K562 (cell line): ENCODE data around the gene GPATCH4. TPM values are rescaled to one million over a fixed set of nuclear protein-coding genes. Genes with fewer than 3 reads are reported as not detected.

Experiments
- ATAC-seq: fragments of 200-7000 bp; cut with Tn5 transposase; 3 replicates; pipeline ENCODE4 v1.9.1; 2020; ENCODE audit warnings: moderate library complexity
- BruUV-seq: library from RNA; stranded (reverse); fragments of 400-500 nt; replicated peaks from 2 replicates; lab custom pipeline; 2021; lab: Mats Ljungman, UMichigan
- CTCF ChIA-PET: fragments of 300-600 bp; formaldehyde crosslinking; extraction: SDS; loops from one replicate; lab custom pipeline; 2021; ENCODE audit warnings: low intra/inter-chr PET ratio; lab: Yijun Ruan, JAX
- POLR2A ChIA-PET: fragments of 300-600, 350-650 bp; sonication (Branson Sonifier 250); formaldehyde crosslinking; extraction: SDS; loops from one replicate; lab custom pipeline; 2021; ENCODE audit warnings: antibody characterized with exemption, inconsistent platforms; lab: Yijun Ruan, JAX
- DNase-seq, 4 experiments: peaks; one replicate each; pipeline versions ENCODE4 v3.0.0 to v3.0.0-alpha.2; 2011 to 2018; ENCODE audit warnings: low spot score in 3 of 4, mixed read lengths in 3 of 4; ENCODE audit errors: extremely low read depth in 1 of 4
- FAIRE-seq: peaks from 2 replicates; lab custom pipeline; 2011; peaks lifted over from hg19 to GRCh38; lab: Jason Lieb, UNC
- H2AFZ ChIP-seq: 2 replicates; pipeline ENCODE4 v1.6.0; 2011; ENCODE audit warnings: low read depth, low read length, control low read depth, inconsistent platforms
- H3K27ac ChIP-seq: fragments of 200-600 bp; 3 replicates; pipeline ENCODE4 v1.8.0; 2011; ENCODE audit warnings: low read depth, mild to moderate bottlenecking, control low read depth, inconsistent platforms, low read length, moderate library complexity, mixed read lengths; ENCODE audit errors: extremely low read depth
- H3K27me3 ChIP-seq, 2 experiments: fragments of 300-600 bp in 1 of 2; 2 replicates in 1 of 2; 3 replicates in 1 of 2; pipeline versions ENCODE4 v1.6.0 to v1.8.0; 2011; ENCODE audit warnings: inconsistent platforms in 2 of 2, low read length in 2 of 2, mild to moderate bottlenecking in 1 of 2, mixed read lengths in 1 of 2, moderate library complexity in 1 of 2; ENCODE audit not compliant: control insufficient read depth in 2 of 2, insufficient read depth in 2 of 2
- H3K36me3 ChIP-seq: fragments of 300-600 bp; 3 replicates; pipeline ENCODE4 v1.8.0; 2011; ENCODE audit warnings: mild to moderate bottlenecking, low read length, inconsistent platforms; ENCODE audit not compliant: control insufficient read depth, insufficient read depth
- H3K4me1 ChIP-seq, 2 experiments: fragments of 200-600 bp in 1 of 2; replicated peaks in 1 of 2; 2 replicates in 1 of 2; 3 replicates in 1 of 2; pipeline versions ENCODE4 v1.5.1 to v1.8.0; 2011; ENCODE audit warnings: inconsistent platforms in 2 of 2, low read length in 2 of 2, mild to moderate bottlenecking in 1 of 2, mixed read lengths in 1 of 2, moderate library complexity in 1 of 2; ENCODE audit not compliant: control insufficient read depth in 2 of 2, insufficient read depth in 2 of 2
- H3K4me2 ChIP-seq: 2 replicates; pipeline ENCODE4 v1.6.1; 2011; ENCODE audit warnings: low read length, control low read depth, inconsistent platforms, mixed read lengths; ENCODE audit not compliant: insufficient read depth
- H3K4me3 ChIP-seq: fragments of 200-600 bp; sonication (generic), shearing (Covaris generic); 2 replicates; pipeline ENCODE4 v1.5.1; 2016; ENCODE audit warnings: control low read depth, inconsistent platforms
- H3K79me2 ChIP-seq: fragments of 200-600 bp; 3 replicates; pipeline ENCODE4 v1.8.0; 2011; ENCODE audit warnings: low read length, inconsistent platforms; ENCODE audit not compliant: control insufficient read depth, insufficient read depth
- H3K9ac ChIP-seq, 2 experiments: 2 replicates each; pipeline versions ENCODE4 v1.6.0 to v1.6.1; 2011; ENCODE audit warnings: low read depth in 2 of 2, low read length in 2 of 2, control low read depth in 1 of 2, inconsistent platforms in 1 of 2, mild to moderate bottlenecking in 1 of 2, mixed read lengths in 1 of 2; ENCODE audit not compliant: insufficient read depth in 1 of 2
- H3K9me1 ChIP-seq: one replicate; pipeline ENCODE4 v1.6.0; 2011; ENCODE audit warnings: inconsistent platforms, mild to moderate bottlenecking, low read length, moderate library complexity; ENCODE audit not compliant: control insufficient read depth, insufficient read depth
- H3K9me3 ChIP-seq: replicated peaks from 2 replicates; pipeline ENCODE4 v1.5.1; 2011; ENCODE audit warnings: low read depth, low read length, inconsistent platforms; ENCODE audit not compliant: control insufficient read depth, insufficient read depth
- H4K20me1 ChIP-seq: replicated peaks from 2 replicates; pipeline ENCODE4 v1.6.1; 2011; ENCODE audit warnings: low read length, inconsistent platforms, mixed read lengths; ENCODE audit not compliant: control insufficient read depth, insufficient read depth
- CBFA2T2 ChIP-seq: fragments of 450-650 bp; conservative IDR thresholded peaks from 2 replicates; pipeline ENCODE4 v1.6.1; 2017; ENCODE audit warnings: mild to moderate bottlenecking
- CBFA2T3 ChIP-seq: fragments of 450-650 bp; IDR thresholded peaks from 2 replicates; pipeline ENCODE4 v1.6.1; 2017
- GABPB2 ChIP-seq: fragments of 250-450 bp; sonication (Bioruptor Pico); conservative IDR thresholded peaks from 2 replicates; pipeline ENCODE4 v1.5.1; 2021; ENCODE audit warnings: mild to moderate bottlenecking
- HIVEP1 ChIP-seq: fragments of 250-450 bp; sonication (Bioruptor Pico); IDR thresholded peaks from 2 replicates; pipeline ENCODE4 v1.4.0; 2020; ENCODE audit warnings: mild to moderate bottlenecking
- JUN ChIP-seq, 2 experiments: sonication (generic) in 1 of 2; formaldehyde crosslinking in 1 of 2; IDR thresholded peaks; 2 replicates each; pipeline versions ENCODE4 v1.6.1 to v1.8.0; 2012 to 2022; ENCODE audit warnings: borderline replicate concordance in 2 of 2, mild to moderate bottlenecking in 2 of 2, improper control_type of control experiment in 1 of 2, low read depth in 1 of 2, low read length in 1 of 2, missing genetic modification reagents in 1 of 2
- NCOA6 ChIP-seq: fragments of 450-650 bp; IDR thresholded peaks from 2 replicates; pipeline ENCODE4 v1.6.1; 2017; ENCODE audit warnings: mild to moderate bottlenecking
- NR2C2 ChIP-seq, 2 experiments: fragments of 200-800 bp in 1 of 2; sonication (Bioruptor generic) in 1 of 2; sonication (generic) in 1 of 2; formaldehyde crosslinking in 1 of 2; IDR thresholded peaks; 2 replicates each; pipeline versions ENCODE4 v1.6.1 to v1.8.0; 2016 to 2022; ENCODE audit warnings: mild to moderate bottlenecking in 1 of 2, missing compliant biosample characterization in 1 of 2, missing genetic modification characterization in 1 of 2, missing genetic modification reagents in 1 of 2
- NR3C1 ChIP-seq: sonication (generic); formaldehyde crosslinking; IDR thresholded peaks from 2 replicates; pipeline ENCODE4 v1.8.1; 2022; ENCODE audit warnings: missing genetic modification reagents
- RBBP5 ChIP-seq: fragments of 200-600 bp; sonication (generic); IDR thresholded peaks from 2 replicates; pipeline ENCODE4 v1.6.1; 2012; ENCODE audit warnings: borderline replicate concordance, mild to moderate bottlenecking, low read length, control low read depth, inconsistent platforms; ENCODE audit not compliant: insufficient read depth, poor library complexity, severe bottlenecking
- RNF2 ChIP-seq: sonication (generic); IDR thresholded peaks from 2 replicates; pipeline ENCODE4 v1.6.1; 2016
- SMARCE1 ChIP-seq: fragments of 450-650 bp; IDR thresholded peaks from 2 replicates; pipeline ENCODE4 v1.7.1; 2016; ENCODE audit warnings: mild to moderate bottlenecking
- SRSF3 ChIP-seq: fragments of 200-400 bp; formaldehyde crosslinking; IDR thresholded peaks from 2 replicates; pipeline ENCODE4 v1.6.1; 2016; ENCODE audit warnings: mild to moderate bottlenecking, low read length, moderate library complexity; ENCODE audit not compliant: insufficient read depth
- TAF15 ChIP-seq: fragments of 200-400 bp; formaldehyde crosslinking; IDR thresholded peaks from 2 replicates; pipeline ENCODE4 v1.6.1; 2017; ENCODE audit warnings: mild to moderate bottlenecking, low read depth, low read length, moderate library complexity
- TEAD2 ChIP-seq: fragments of 450-650 bp; IDR thresholded peaks from 2 replicates; pipeline ENCODE4 v1.6.1; 2016; ENCODE audit warnings: missing genetic modification characterization, control low read depth, missing compliant biosample characterization
- WGBS: fragments of 100-300 bp; shearing (Covaris generic); methylation state at CpG from one replicate; pipeline ENCODE4 v1.1.6; 2016; ENCODE audit warnings: low coverage, mixed read lengths; ENCODE audit not compliant: insufficient coverage; ENCODE audit errors: missing lambda C conversion rate; 5-methylcytosine and 5-hydroxymethylcytosine counted together
- in situ Hi-C: fragments of 300-500 bp; cut with MboI; formaldehyde crosslinking; loops from 4 replicates; pipeline ENCODE4 v1.15.0; 2018; ENCODE audit warnings: inconsistent platforms, mixed read lengths
- intact Hi-C: fragments of 100-400 bp; cut with micrococcal nuclease; formaldehyde crosslinking; loops from 2 replicates; pipeline ENCODE4 v1.14.2; 2022
- polyA plus RNA-seq, 8 experiments: library from polyadenylated mRNA; depleted of rRNA in 4 of 8; stranded (reverse) in 5 of 8; unstranded in 3 of 8; fragments of >200 nt; fragmentation: Nextera tagmentation in 2 of 8; fragmentation: Illumina TruSeq in 1 of 8; extraction: Ambion mirVana in 2 of 8; extraction: Trizol in 1 of 8; gene quantifications; 2 replicates each; pipeline versions ENCODE4 v1.2.1 to v1.2.3, GENCODE V29; 2011 to 2014; ENCODE audit warnings: inconsistent platforms in 1 of 8, missing spikeins in 1 of 8
- total RNA-seq, 7 experiments: library from RNA; depleted of rRNA in 6 of 7; stranded (reverse); fragments of >200 nt in 6 of 7; fragmentation: Illumina TruSeq in 2 of 7; extraction: Trizol in 2 of 7; gene quantifications; 2 replicates each; pipeline versions ENCODE4 v1.2.1 to v1.2.3, GENCODE V29; 2011 to 2021; ENCODE audit warnings: low replicate concordance in 1 of 7
- TF ChIP-seq, protein P1 (sequence below): IDR thresholded peaks from 2 replicates; pipeline ENCODE4 v1.6.1; 2011; ENCODE audit warnings: borderline replicate concordance, low read depth, mild to moderate bottlenecking, moderate library complexity, low read length; ENCODE audit not compliant: insufficient read depth, poor library complexity, severe bottlenecking

GPATCH4 gene
- total and polyA plus RNA-seq, 9 of the 15 experiments (the other 6 are each of a cell fraction or from before 2014, with no cell fraction given) = 43.7 to 105 (median 76.5) TPM

DNA sequence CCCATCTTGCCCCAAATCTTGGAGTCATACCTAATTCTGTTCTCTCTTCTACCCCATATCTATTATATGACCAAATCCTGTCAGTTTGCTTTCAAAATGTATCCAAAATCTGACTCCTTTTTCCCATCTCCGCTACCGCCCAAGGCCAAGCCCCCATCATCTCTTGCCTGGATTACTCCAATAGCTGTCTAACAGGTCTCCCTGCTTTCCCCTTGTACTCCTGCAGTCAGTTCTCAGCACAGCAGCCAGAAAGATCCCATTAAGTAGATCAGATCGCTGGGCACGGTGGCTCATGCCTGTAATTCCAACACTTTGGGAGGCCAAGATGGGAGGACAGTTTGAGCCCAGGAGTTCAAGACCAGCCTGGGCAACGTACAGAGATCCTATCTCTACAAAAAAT, 48.8 kb downstream of the GPATCH4 start:
- Histone ChIP-seq H3K4me3 (no peak overlapping the region), H3K36me3 (peaks cover 45% of the 10 kb centered on the region; the same call in 2 of the 3 replicates), H4K20me1 (no peaks in the 10 kb centered on the region), H3K9me3 (no peaks in the 10 kb centered on the region), H3K79me2 (no peaks in the 10 kb centered on the region), H3K27me3 (no peaks in the 10 kb centered on the region), H3K27ac (no peak overlapping the region), H3K4me2 (no peak overlapping the region), H3K4me1 (no peaks in the 10 kb centered on the region), H3K9me1 (no peaks in the 10 kb centered on the region), H2AFZ (no peak overlapping the region), H3K9ac (no peak overlapping the region)
- 59% methylated on average over 5 of the region's 5 CpGs for WGBS
- no TSS peak for BruUV-seq
- no peak for FAIRE-seq
- in situ Hi-C loops = no loop called here
- no peak for DNase-seq
- ATAC-seq = no peak
- ChIA-PET CTCF (no interaction called here), POLR2A (interaction anchor here (1.0 to 1.7 kb wide), 3 partner anchors 10 to 42 kb away, joined by 3 to 7 read pairs (median 5); no protein-coding TSS in a partner anchor)
- intact Hi-C loops = no loop called here
- TF ChIP-seq NR2C2 (CRISPR knock-in tag; IDR thresholded peaks at IDR 0.05) (no peak), NR2C2 (tag; IDR thresholded peaks at IDR 0.05) (no peak), CBFA2T2 (no peak), NR3C1 (CRISPR knock-in tag) (no peak), RNF2 (no peak), CBFA2T3 (no peak), SRSF3 (no peak)

- in situ Hi-C loops = no loop called here
- no peak for DNase-seq
- TF ChIP-seq RBBP5 (no peak), HIVEP1 (CRISPR knock-in tag) (no peak), JUN (IDR thresholded peaks at IDR 0.05; ENCODE audit: borderline replicate concordance, low read depth, low read length) (no peak), JUN (CRISPR knock-in tag; IDR thresholded peaks at IDR 0.05; ENCODE audit: borderline replicate concordance) (no peak), TEAD2 (tag) (no peak), TAF15 (no peak), GABPB2 (CRISPR knock-in tag) (no peak), SMARCE1 (no peak), NCOA6 (no peak)
- TF ChIP-seq, protein P1, sequence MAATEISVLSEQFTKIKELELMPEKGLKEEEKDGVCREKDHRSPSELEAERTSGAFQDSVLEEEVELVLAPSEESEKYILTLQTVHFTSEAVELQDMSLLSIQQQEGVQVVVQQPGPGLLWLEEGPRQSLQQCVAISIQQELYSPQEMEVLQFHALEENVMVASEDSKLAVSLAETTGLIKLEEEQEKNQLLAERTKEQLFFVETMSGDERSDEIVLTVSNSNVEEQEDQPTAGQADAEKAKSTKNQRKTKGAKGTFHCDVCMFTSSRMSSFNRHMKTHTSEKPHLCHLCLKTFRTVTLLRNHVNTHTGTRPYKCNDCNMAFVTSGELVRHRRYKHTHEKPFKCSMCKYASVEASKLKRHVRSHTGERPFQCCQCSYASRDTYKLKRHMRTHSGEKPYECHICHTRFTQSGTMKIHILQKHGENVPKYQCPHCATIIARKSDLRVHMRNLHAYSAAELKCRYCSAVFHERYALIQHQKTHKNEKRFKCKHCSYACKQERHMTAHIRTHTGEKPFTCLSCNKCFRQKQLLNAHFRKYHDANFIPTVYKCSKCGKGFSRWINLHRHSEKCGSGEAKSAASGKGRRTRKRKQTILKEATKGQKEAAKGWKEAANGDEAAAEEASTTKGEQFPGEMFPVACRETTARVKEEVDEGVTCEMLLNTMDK = no peak
Measured at GRCh38 chr1:156551869-156552268, 49.4 kb downstream of the GPATCH4 start.

More at GRCh38 chr1:156551869-156552268, 49.4 kb downstream of the GPATCH4 start:
- POLR2A ChIA-PET = interaction anchor here (1.0 to 1.7 kb wide), 4 partner anchors 9 to 42 kb away, joined by 3 to 7 read pairs (median 4); no protein-coding TSS in a partner anchor
- Histone ChIP-seq H3K9me1 (no peaks in the 10 kb centered on the region), H3K36me3 (peaks cover 51% of the 10 kb centered on the region; the same call in 2 of the 3 replicates), H3K4me3 (no peak overlapping the region), H3K4me2 (no peak overlapping the region), H3K9ac (no peak overlapping the region), H3K27me3 (no peaks in the 10 kb centered on the region), H3K4me1 (no peaks in the 10 kb centered on the region), H2AFZ (no peak overlapping the region), H3K27ac (no peak overlapping the region), H3K9me3 (no peaks in the 10 kb centered on the region), H4K20me1 (no peaks in the 10 kb centered on the region), H3K79me2 (no peaks in the 10 kb centered on the region)
- no peak for FAIRE-seq
- CTCF ChIA-PET = no interaction called here
- no TSS peak for BruUV-seq
- ATAC-seq = no peak
- WGBS = 58% methylated on average over 4 of the region's 6 CpGs
- intact Hi-C loops = no loop called here
